ENCODE results near the gene ARHGEF10L.

- TF ChIP-seq, protein P1, sequence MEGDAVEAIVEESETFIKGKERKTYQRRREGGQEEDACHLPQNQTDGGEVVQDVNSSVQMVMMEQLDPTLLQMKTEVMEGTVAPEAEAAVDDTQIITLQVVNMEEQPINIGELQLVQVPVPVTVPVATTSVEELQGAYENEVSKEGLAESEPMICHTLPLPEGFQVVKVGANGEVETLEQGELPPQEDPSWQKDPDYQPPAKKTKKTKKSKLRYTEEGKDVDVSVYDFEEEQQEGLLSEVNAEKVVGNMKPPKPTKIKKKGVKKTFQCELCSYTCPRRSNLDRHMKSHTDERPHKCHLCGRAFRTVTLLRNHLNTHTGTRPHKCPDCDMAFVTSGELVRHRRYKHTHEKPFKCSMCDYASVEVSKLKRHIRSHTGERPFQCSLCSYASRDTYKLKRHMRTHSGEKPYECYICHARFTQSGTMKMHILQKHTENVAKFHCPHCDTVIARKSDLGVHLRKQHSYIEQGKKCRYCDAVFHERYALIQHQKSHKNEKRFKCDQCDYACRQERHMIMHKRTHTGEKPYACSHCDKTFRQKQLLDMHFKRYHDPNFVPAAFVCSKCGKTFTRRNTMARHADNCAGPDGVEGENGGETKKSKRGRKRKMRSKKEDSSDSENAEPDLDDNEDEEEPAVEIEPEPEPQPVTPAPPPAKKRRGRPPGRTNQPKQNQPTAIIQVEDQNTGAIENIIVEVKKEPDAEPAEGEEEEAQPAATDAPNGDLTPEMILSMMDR (IDR thresholded peaks at IDR 0.05) = no peak
- TF ChIP-seq POLR2A (IDR thresholded peaks at IDR 0.05) = no peak
Observed at GRCh38 chr1:17527036-17527914, 12.2 kb upstream of the ARHGEF10L start.
